H9 (cell line): ENCODE results near the gene XPO1. TPM values are rescaled to one million over a fixed set of nuclear protein-coding genes. Genes with fewer than 3 reads are reported as not detected.

Experiments used
- DNase-seq: peaks from one replicate; pipeline ENCODE4 v3.0.0-alpha.2; 2017
- H2AFZ ChIP-seq: one replicate; pipeline ENCODE4 v1.6.1; 2013; ENCODE audit warnings: mild to moderate bottlenecking, low read length, control low read depth, moderate library complexity
- H2AK5ac ChIP-seq: 2 replicates; pipeline ENCODE4 v1.6.1; 2013; ENCODE audit warnings: low read length, control low read depth, mixed read lengths; ENCODE audit not compliant: insufficient read length
- H2BK120ac ChIP-seq: one replicate; pipeline ENCODE4 v1.6.1; 2013; ENCODE audit warnings: low read depth, mild to moderate bottlenecking, low read length, control low read depth, inconsistent platforms; ENCODE audit not compliant: poor library complexity, severe bottlenecking
- H2BK12ac ChIP-seq: 2 replicates; pipeline ENCODE4 v1.6.1; 2013; ENCODE audit warnings: low read length, control low read depth, mixed read lengths, low read depth; ENCODE audit not compliant: insufficient read length
- H2BK15ac ChIP-seq: 2 replicates; pipeline ENCODE4 v1.6.1; 2013; ENCODE audit warnings: low read depth, low read length, control low read depth
- H2BK20ac ChIP-seq: one replicate; pipeline ENCODE4 v1.6.1; 2013; ENCODE audit warnings: low read depth, mild to moderate bottlenecking, low read length, control low read depth, inconsistent platforms; ENCODE audit not compliant: poor library complexity, severe bottlenecking
- H2BK5ac ChIP-seq: 2 replicates; pipeline ENCODE4 v1.6.1; 2013; ENCODE audit warnings: low read length, control low read depth, mixed read lengths; ENCODE audit not compliant: insufficient read length
- H3K14ac ChIP-seq: 2 replicates; pipeline ENCODE4 v1.6.1; 2013; ENCODE audit warnings: low read length, control low read depth; ENCODE audit not compliant: insufficient read depth
- H3K18ac ChIP-seq: 2 replicates; pipeline ENCODE4 v1.6.1; 2013; ENCODE audit warnings: low read depth, mild to moderate bottlenecking, mixed read lengths, low read length, control low read depth; ENCODE audit not compliant: insufficient read length
- H3K23ac ChIP-seq: 2 replicates; pipeline ENCODE4 v1.6.1; 2013; ENCODE audit warnings: low read length, control low read depth, mixed read lengths, low read depth; ENCODE audit not compliant: insufficient read length
- H3K23me2 ChIP-seq: 2 replicates; pipeline ENCODE4 v1.6.1; 2013; ENCODE audit warnings: low read depth, mild to moderate bottlenecking, mixed read lengths, low read length, control low read depth; ENCODE audit not compliant: insufficient read length, poor library complexity, severe bottlenecking
- H3K27ac ChIP-seq: 2 replicates; pipeline ENCODE4 v1.5.1; 2013; ENCODE audit warnings: low read length, control low read depth, mixed read lengths, low read depth; ENCODE audit not compliant: insufficient read length
- H3K27me3 ChIP-seq: 2 replicates; pipeline ENCODE4 v1.6.1; 2013; ENCODE audit warnings: low read length, control low read depth, inconsistent platforms; ENCODE audit not compliant: insufficient read depth
- H3K4ac ChIP-seq: 2 replicates; pipeline ENCODE4 v1.6.1; 2013; ENCODE audit warnings: low read depth, mild to moderate bottlenecking, control low read depth, inconsistent platforms, low read length, moderate library complexity
- H3K4me1 ChIP-seq: 2 replicates; pipeline ENCODE4 v1.6.1; 2013; ENCODE audit warnings: low read length, control low read depth, inconsistent platforms; ENCODE audit not compliant: insufficient read depth
- H3K4me2 ChIP-seq: 2 replicates; pipeline ENCODE4 v1.6.1; 2013; ENCODE audit warnings: low read length, control low read depth, mixed read lengths; ENCODE audit not compliant: insufficient read length, insufficient read depth
- H3K56ac ChIP-seq: 2 replicates; pipeline ENCODE4 v1.6.1; 2013; ENCODE audit warnings: low read depth, mild to moderate bottlenecking, mixed read lengths, low read length, control low read depth; ENCODE audit not compliant: insufficient read length
- H3K79me1 ChIP-seq: 2 replicates; pipeline ENCODE4 v1.6.1; 2013; ENCODE audit warnings: low read depth, mild to moderate bottlenecking, moderate library complexity, low read length, control low read depth, inconsistent platforms; ENCODE audit not compliant: insufficient read depth, poor library complexity, severe bottlenecking
- H3K79me2 ChIP-seq: 2 replicates; pipeline ENCODE4 v1.6.1; 2013; ENCODE audit warnings: low read length, control low read depth, inconsistent platforms; ENCODE audit not compliant: insufficient read depth
- H3K9ac ChIP-seq: 2 replicates; pipeline ENCODE4 v1.6.1; 2013; ENCODE audit warnings: low read length, control low read depth, mixed read lengths; ENCODE audit not compliant: insufficient read length; ENCODE audit errors: extremely low read depth
- H3K9me3 ChIP-seq: one replicate; pipeline ENCODE4 v1.6.1; 2013; ENCODE audit warnings: low read depth, low read length, inconsistent platforms; ENCODE audit not compliant: control insufficient read depth
- H3T11ph ChIP-seq: one replicate; pipeline ENCODE4 v1.6.1; 2013; ENCODE audit warnings: mild to moderate bottlenecking, low read length, control low read depth, inconsistent platforms
- H4K20me1 ChIP-seq: one replicate; pipeline ENCODE4 v1.6.1; 2013; ENCODE audit not compliant: control insufficient read depth, insufficient read length, insufficient read depth
- H4K5ac ChIP-seq: 2 replicates; pipeline ENCODE4 v1.6.1; 2013; ENCODE audit warnings: low read depth, mild to moderate bottlenecking, mixed read lengths, low read length, control low read depth; ENCODE audit not compliant: insufficient read length
- H4K8ac ChIP-seq: replicated peaks from 2 replicates; pipeline ENCODE4 v1.6.1; 2013; ENCODE audit warnings: low read length, control low read depth, mixed read lengths, low read depth; ENCODE audit not compliant: insufficient read length
- H4K91ac ChIP-seq: 2 replicates; pipeline ENCODE4 v1.6.1; 2013; ENCODE audit warnings: low read depth, mild to moderate bottlenecking, moderate library complexity, mixed read lengths, low read length, control low read depth; ENCODE audit not compliant: insufficient read length
- H3K27ac Mint-ChIP-seq, 3 experiments: 2 replicates in 2 of 3; 3 replicates in 1 of 3; pipeline ENCODE4 v1.8.0; 2020 to 2021; ENCODE audit warnings: mixed read lengths in 3 of 3, mild to moderate bottlenecking in 1 of 3, moderate library complexity in 1 of 3
- H3K27me3 Mint-ChIP-seq: 2 replicates; pipeline ENCODE4 v1.8.0; 2021; ENCODE audit warnings: low read depth, mild to moderate bottlenecking, moderate library complexity, mixed read lengths
- H3K36me3 Mint-ChIP-seq, 3 experiments: 2 replicates in 2 of 3; 3 replicates in 1 of 3; pipeline ENCODE4 v1.8.0; 2020 to 2021; ENCODE audit warnings: low read depth in 3 of 3, mixed read lengths in 3 of 3; ENCODE audit not compliant: insufficient read depth in 1 of 3
- H3K4me1 Mint-ChIP-seq, 2 experiments: 2 replicates each; pipeline ENCODE4 v1.8.0; 2020; ENCODE audit warnings: mixed read lengths in 2 of 2
- H3K4me3 Mint-ChIP-seq, 2 experiments: 2 replicates in 1 of 2; 3 replicates in 1 of 2; pipeline ENCODE4 v1.8.0; 2020 to 2021; ENCODE audit warnings: mild to moderate bottlenecking in 2 of 2, mixed read lengths in 2 of 2, moderate library complexity in 1 of 2
- H3K9me3 Mint-ChIP-seq, 2 experiments: 2 replicates in 1 of 2; 3 replicates in 1 of 2; pipeline ENCODE4 v1.8.0; 2020; ENCODE audit warnings: mild to moderate bottlenecking in 2 of 2, mixed read lengths in 2 of 2, moderate library complexity in 1 of 2
- whole genome bisulfite sequencing: extraction: QIAGEN DNeasy Blood & Tissue Kit; methylation state at CpG from one replicate; pipeline ENCODE4 v1.1.7; 2013; ENCODE audit warnings: missing lambda C conversion rate, low lambda C conversion rate, mixed read lengths; ENCODE audit not compliant: insufficient read length; ENCODE audit errors: extremely low coverage; 5-methylcytosine and 5-hydroxymethylcytosine counted together
- total RNA-seq: library from RNA; stranded (reverse); gene quantifications from 2 replicates; pipeline ENCODE4 v1.2.1, GENCODE V29; 2021
- TF ChIP-seq, protein P1 (sequence below): fragments of 200-600 bp; sonication (generic); conservative IDR thresholded peaks from 3 replicates; pipeline ENCODE4 v1.8.0; 2021; ENCODE audit warnings: antibody characterized with exemption, mild to moderate bottlenecking

Gene XPO1
- total RNA-seq, 1 experiment from 2014 or later: 320 TPM

DNA sequence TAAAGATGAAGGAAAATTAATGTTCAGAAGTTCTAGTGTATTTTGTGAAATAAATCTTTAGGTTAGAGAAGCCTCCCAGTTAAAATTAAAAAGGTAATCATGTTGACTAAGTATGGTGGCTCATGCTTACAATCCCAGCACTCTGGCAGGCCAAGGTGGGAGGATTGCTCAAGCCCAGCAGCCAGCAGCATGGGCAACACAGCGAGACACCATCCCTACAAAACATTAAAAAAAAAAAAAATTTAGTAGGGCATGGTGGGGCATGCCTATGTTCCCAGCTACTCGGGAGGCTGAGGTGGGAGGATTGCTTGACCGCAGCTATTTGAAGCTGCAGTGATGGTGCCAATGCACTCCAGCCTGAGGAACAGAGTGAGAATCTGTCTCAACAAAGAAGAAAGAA is 17.9 kb downstream of the XPO1 start:
- peaks cover 5 to 10% of the 10 kb centered on the region in 2 experiments; a peak in 3 of 4 replicates for H3K4me1 Mint-ChIP-seq
- no peak overlapping the region for H3K27ac ChIP-seq
- peaks cover 2% of the 10 kb centered on the region for H3K79me1 ChIP-seq
- H2BK12ac ChIP-seq: no peak overlapping the region
- TF ChIP-seq, protein P1, sequence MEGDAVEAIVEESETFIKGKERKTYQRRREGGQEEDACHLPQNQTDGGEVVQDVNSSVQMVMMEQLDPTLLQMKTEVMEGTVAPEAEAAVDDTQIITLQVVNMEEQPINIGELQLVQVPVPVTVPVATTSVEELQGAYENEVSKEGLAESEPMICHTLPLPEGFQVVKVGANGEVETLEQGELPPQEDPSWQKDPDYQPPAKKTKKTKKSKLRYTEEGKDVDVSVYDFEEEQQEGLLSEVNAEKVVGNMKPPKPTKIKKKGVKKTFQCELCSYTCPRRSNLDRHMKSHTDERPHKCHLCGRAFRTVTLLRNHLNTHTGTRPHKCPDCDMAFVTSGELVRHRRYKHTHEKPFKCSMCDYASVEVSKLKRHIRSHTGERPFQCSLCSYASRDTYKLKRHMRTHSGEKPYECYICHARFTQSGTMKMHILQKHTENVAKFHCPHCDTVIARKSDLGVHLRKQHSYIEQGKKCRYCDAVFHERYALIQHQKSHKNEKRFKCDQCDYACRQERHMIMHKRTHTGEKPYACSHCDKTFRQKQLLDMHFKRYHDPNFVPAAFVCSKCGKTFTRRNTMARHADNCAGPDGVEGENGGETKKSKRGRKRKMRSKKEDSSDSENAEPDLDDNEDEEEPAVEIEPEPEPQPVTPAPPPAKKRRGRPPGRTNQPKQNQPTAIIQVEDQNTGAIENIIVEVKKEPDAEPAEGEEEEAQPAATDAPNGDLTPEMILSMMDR: no peak
- DNase-seq: no peak
- H4K20me1 ChIP-seq: no peaks in the 10 kb centered on the region
- no peak overlapping the region for H2BK20ac ChIP-seq
- no peak overlapping the region for H4K5ac ChIP-seq
- H3K4me3 Mint-ChIP-seq: no peak overlapping the region
- H3K27me3 Mint-ChIP-seq: no peaks in the 10 kb centered on the region
- H3K36me3 Mint-ChIP-seq: peaks cover 37 to 89% (median 79%) of the 10 kb centered on the region in 3 experiments; a peak in 6 of 7 replicates
- no peaks in the 10 kb centered on the region for H3K23me2 ChIP-seq
- H3K4ac ChIP-seq: no peak overlapping the region
- H3K9ac ChIP-seq: no peak overlapping the region
- no peak overlapping the region for H2BK120ac ChIP-seq
- H2BK5ac ChIP-seq: no peak overlapping the region
- no peak overlapping the region for H2AK5ac ChIP-seq
- H3K9me3 ChIP-seq: no peaks in the 10 kb centered on the region
- no peak overlapping the region for H3T11ph ChIP-seq
- no CpG with 5 or more reads among the region's 3 CpGs for WGBS
- H3K23ac ChIP-seq: no peak overlapping the region
- no peak overlapping the region for H2BK15ac ChIP-seq
- peak overlapping the region in 1 of 3 experiments; percentile 87; a peak in 2 of 7 replicates for H3K27ac Mint-ChIP-seq
- no peaks in the 10 kb centered on the region for H3K9me3 Mint-ChIP-seq
- H2AFZ ChIP-seq: no peak overlapping the region
- no peak overlapping the region for H3K14ac ChIP-seq
- H3K18ac ChIP-seq: no peak overlapping the region
- no peak overlapping the region for H3K56ac ChIP-seq
- no peak overlapping the region for H4K8ac ChIP-seq
- H3K79me2 ChIP-seq: peaks cover 52% of the 10 kb centered on the region; the same call in 1 of the 2 replicates
- H3K4me1 ChIP-seq: no peaks in the 10 kb centered on the region
- no peaks in the 10 kb centered on the region for H3K27me3 ChIP-seq
- H4K91ac ChIP-seq: no peak overlapping the region
- no peak overlapping the region for H3K4me2 ChIP-seq
